GM23248 (cell line): Measurements from ENCODE around the gene CEP164. TPM values are rescaled to one million over a fixed set of nuclear protein-coding genes. Genes with fewer than 3 reads are reported as not detected.

ENCODE experiments used
- DNase-seq: peaks from one replicate; pipeline ENCODE4 v3.0.0-alpha.2; 2015
- H2AFZ ChIP-seq: fragments of 200-600 bp; sonication (generic); 2 replicates; pipeline ENCODE4 v1.6.1; 2016; ENCODE audit warnings: antibody characterized with exemption
- H3F3A ChIP-seq: fragments of 200-600 bp; sonication (generic); 2 replicates; pipeline ENCODE4 v1.6.1; 2016; ENCODE audit warnings: mild to moderate bottlenecking, antibody characterized with exemption, mixed run types; ENCODE audit not compliant: insufficient read depth
- H3K27ac ChIP-seq: fragments of 200-600 bp; sonication (generic); 2 replicates; pipeline ENCODE4 v1.5.1; 2016; ENCODE audit warnings: mild to moderate bottlenecking
- H3K27me3 ChIP-seq: fragments of 200-600 bp; sonication (generic); replicated peaks from 2 replicates; pipeline ENCODE4 v1.6.1; 2016; ENCODE audit warnings: mild to moderate bottlenecking; ENCODE audit not compliant: insufficient read depth
- H3K36me3 ChIP-seq: fragments of 200-600 bp; sonication (generic); 2 replicates; pipeline ENCODE4 v1.6.1; 2016; ENCODE audit warnings: low read depth, mild to moderate bottlenecking
- H3K4me1 ChIP-seq: fragments of 200-600 bp; sonication (generic); 2 replicates; pipeline ENCODE4 v1.6.1; 2016; ENCODE audit warnings: mild to moderate bottlenecking; ENCODE audit not compliant: insufficient read depth
- H3K4me2 ChIP-seq: fragments of 200-600 bp; sonication (generic); one replicate; pipeline ENCODE4 v1.6.1; 2016; ENCODE audit warnings: mild to moderate bottlenecking; ENCODE audit not compliant: unreplicated experiment
- H3K4me3 ChIP-seq: fragments of 200-600 bp; sonication (generic); 2 replicates; pipeline ENCODE4 v1.5.1; 2016; ENCODE audit warnings: mild to moderate bottlenecking
- H3K79me2 ChIP-seq: fragments of 200-600 bp; sonication (generic); 2 replicates; pipeline ENCODE4 v1.6.1; 2016; ENCODE audit warnings: mild to moderate bottlenecking; ENCODE audit not compliant: insufficient read depth
- H3K9ac ChIP-seq: fragments of 200-600 bp; sonication (generic); 2 replicates; pipeline ENCODE4 v1.6.1; 2016; ENCODE audit warnings: mild to moderate bottlenecking
- H3K9me2 ChIP-seq: fragments of 200-600 bp; sonication (generic); 2 replicates; pipeline ENCODE4 v1.6.1; 2016; ENCODE audit warnings: mixed run types, mild to moderate bottlenecking, moderate library complexity; ENCODE audit not compliant: insufficient read depth
- H3K9me3 ChIP-seq: fragments of 200-600 bp; sonication (generic); one replicate; pipeline ENCODE4 v1.6.1; 2017; ENCODE audit warnings: low read depth
- H4K20me1 ChIP-seq: fragments of 200-600 bp; sonication (generic); 2 replicates; pipeline ENCODE4 v1.6.0; 2016; ENCODE audit not compliant: insufficient read depth
- EZH2 ChIP-seq: fragments of 200-600 bp; sonication (generic); IDR thresholded peaks from 2 replicates; pipeline ENCODE4 v1.6.1; 2018; ENCODE audit warnings: antibody characterized with exemption, mild to moderate bottlenecking; ENCODE audit not compliant: insufficient read depth, poor library complexity, severe bottlenecking
- EZH2phosphoT487 ChIP-seq: fragments of 200-600 bp; sonication (generic); IDR thresholded peaks from 2 replicates; pipeline ENCODE4 v1.6.1; 2018; ENCODE audit warnings: antibody characterized with exemption, moderate library complexity, mild to moderate bottlenecking, low read depth; ENCODE audit not compliant: insufficient read depth
- WGBS, 2 experiments: methylation state at CpG; one replicate each; pipeline ENCODE4 v1.1.6; 2015 to 2017; ENCODE audit warnings: low lambda C conversion rate in 2 of 2, low coverage in 1 of 2; ENCODE audit errors: missing lambda C conversion rate in 2 of 2; 5-methylcytosine and 5-hydroxymethylcytosine counted together
- in situ Hi-C: fragments of 300-500 bp; cut with MboI; formaldehyde crosslinking; loops from 2 replicates; pipeline ENCODE4 v1.15.0; 2020
- polyA plus RNA-seq: library from polyadenylated mRNA; unstranded; fragments of >200 nt; fragmentation: Nextera tagmentation; extraction: Ambion mirVana; gene quantifications from 2 replicates; pipeline ENCODE4 v1.2.1, GENCODE V29; 2016
- total RNA-seq: library from RNA; depleted of rRNA; stranded (reverse); fragments of >200 nt; shearing (Covaris generic); gene quantifications from 2 replicates; pipeline ENCODE4 v1.2.3, GENCODE V29; 2014

The CEP164 gene
- total and polyA plus RNA-seq, 2 experiments from 2014 or later: 20.3 to 30.9 TPM

GRCh38 chr11:117415358-117415896 lies 87.8 kb downstream of the CEP164 start:
- Histone ChIP-seq H3K4me3 (no peak overlapping the region), H3K27me3 (no peaks in the 10 kb centered on the region), H3K4me1 (no peaks in the 10 kb centered on the region), H3K27ac (no peak overlapping the region), H3K36me3 (0 out of 2 replicates have a peak, but pooled peaks cover 6% of the 10 kb centered on the region), H3K4me2 (no peak overlapping the region), H3K9me3 (no peaks in the 10 kb centered on the region), H3K79me2 (no peaks in the 10 kb centered on the region), H3K9ac (no peak overlapping the region), H2AFZ (no peak overlapping the region), H4K20me1 (no peaks in the 10 kb centered on the region), H3F3A (no peaks in the 10 kb centered on the region), H3K9me2 (no peaks in the 10 kb centered on the region)
- WGBS, 2 experiments: 84 to 90% methylated on average over 8 of the region's 8 CpGs
- in situ Hi-C loops: no loop called here
- TF ChIP-seq EZH2phosphoT487 (no peak), EZH2 (no peak)
- no peak for DNase-seq

DNA sequence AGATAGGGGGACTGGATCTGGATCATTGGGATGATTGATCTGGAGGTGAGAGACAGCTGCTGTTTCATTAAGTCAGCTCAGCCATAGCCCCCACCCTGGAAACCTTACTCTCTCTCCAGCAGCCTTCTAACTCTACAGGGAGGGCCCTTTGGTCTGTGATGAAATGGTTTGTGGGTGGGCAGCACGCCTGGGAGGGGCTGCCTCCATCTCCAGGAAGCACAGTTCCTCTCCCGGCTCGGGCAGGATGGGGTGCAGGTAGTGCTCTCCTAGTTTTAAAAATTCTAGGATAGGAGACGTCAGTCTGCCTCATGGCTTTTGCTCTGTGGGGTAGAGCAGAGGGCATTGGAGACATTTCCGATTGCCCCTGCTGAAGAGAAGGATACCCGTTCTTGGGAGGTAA lies 89.7 kb downstream of the CEP164 start:
- 34 to 60% methylated on average over 6 of the region's 6 CpGs for whole genome bisulfite sequencing, 2 experiments
- in situ Hi-C loops: no loop called here

DNA sequence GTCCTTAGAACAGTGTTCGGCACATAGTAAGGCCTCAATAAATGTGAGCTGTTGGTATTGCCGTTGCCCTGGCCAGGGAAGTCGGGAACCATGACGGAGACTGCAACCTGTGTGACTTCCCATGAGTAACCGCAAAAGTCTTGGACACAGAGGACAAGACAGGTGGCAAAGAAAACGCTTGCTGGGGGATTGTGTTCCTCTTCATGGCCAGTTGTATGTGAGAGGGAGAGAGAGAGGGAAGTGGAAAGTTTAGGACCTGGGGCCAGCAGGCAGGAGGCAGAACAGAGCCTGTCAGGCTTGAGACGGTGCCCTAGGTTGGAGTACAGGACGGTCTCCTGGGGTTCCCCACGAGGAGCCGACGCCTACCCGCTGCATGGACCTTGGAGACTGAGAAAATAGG lies 90.2 kb downstream of the CEP164 start:
- Histone ChIP-seq H3K4me2 (no peak overlapping the region), H3K9ac (no peak overlapping the region), H3K36me3 (0 out of 2 replicates have a peak, but pooled peaks cover 4% of the 10 kb centered on the region), H3K9me3 (no peaks in the 10 kb centered on the region), H2AFZ (no peak overlapping the region), H3K27ac (no peak overlapping the region), H3K79me2 (no peaks in the 10 kb centered on the region), H3K27me3 (no peaks in the 10 kb centered on the region), H3K9me2 (no peaks in the 10 kb centered on the region), H3K4me3 (no peak overlapping the region), H3K4me1 (no peaks in the 10 kb centered on the region), H4K20me1 (no peaks in the 10 kb centered on the region), H3F3A (no peaks in the 10 kb centered on the region)
- DNase-seq: no peak
- in situ Hi-C loops: no loop called here
- no peak for TF ChIP-seq EZH2
- TF ChIP-seq EZH2phosphoT487: no peak
- WGBS, 2 experiments: 82% methylated on average over 11 to 12 of the region's 12 CpGs

More for the DNA sequence above, 89.7 kb downstream of the CEP164 start:
- no peak overlapping the region for H3K27ac ChIP-seq
- H3F3A ChIP-seq: no peaks in the 10 kb centered on the region
- no peak overlapping the region for H3K9ac ChIP-seq
- H3K9me3 ChIP-seq: no peaks in the 10 kb centered on the region
- no peaks in the 10 kb centered on the region for H3K9me2 ChIP-seq
- H3K4me3 ChIP-seq: no peak overlapping the region
- no peak overlapping the region for H3K4me2 ChIP-seq
- no peaks in the 10 kb centered on the region for H3K79me2 ChIP-seq
- no peak overlapping the region for H2AFZ ChIP-seq
- TF ChIP-seq EZH2phosphoT487 (no peak), EZH2 (no peak)
- H4K20me1 ChIP-seq: no peaks in the 10 kb centered on the region
- H3K36me3 ChIP-seq: 0 out of 2 replicates have a peak, but pooled peaks cover 4% of the 10 kb centered on the region
- no peaks in the 10 kb centered on the region for H3K4me1 ChIP-seq
- no peak for DNase-seq
- H3K27me3 ChIP-seq: no peaks in the 10 kb centered on the region

DNA sequence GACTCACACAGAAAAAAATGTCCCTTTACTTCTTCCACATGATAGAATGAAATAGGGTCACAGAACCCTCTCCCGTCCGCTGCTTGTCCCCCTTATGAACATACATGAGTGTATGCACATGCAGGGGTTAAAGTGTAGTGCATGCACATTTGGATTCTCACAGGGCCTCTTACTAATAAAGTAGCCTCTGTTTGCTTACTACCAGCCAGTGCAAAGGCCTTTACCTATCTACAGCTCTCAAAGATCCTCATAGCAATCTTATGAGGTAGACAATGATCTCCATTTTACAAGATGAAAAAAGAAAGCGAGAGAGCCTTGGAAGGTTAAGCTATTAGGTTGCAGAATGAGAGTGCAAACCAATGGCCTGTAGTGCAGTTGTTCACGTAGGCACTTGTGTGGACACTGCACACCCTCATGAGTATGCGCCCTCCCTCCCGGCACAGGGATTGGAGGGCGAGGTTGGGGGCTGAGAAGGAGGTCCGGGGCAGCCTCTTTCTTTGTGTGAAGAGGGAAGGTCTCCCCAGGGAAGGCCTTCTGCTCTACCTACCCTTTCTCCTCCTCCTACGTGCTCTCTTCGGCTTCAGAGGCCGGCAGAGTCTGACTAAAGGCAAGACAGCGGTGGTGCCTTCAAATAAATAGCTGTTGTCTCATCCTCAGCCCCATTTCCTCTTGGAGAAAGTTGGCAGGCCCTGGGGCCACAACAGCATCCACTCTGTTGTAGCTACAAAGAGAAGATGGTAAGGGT lies 91.3 kb downstream of the CEP164 start:
- Histone ChIP-seq H2AFZ (no peak overlapping the region), H3K36me3 (no peaks in the 10 kb centered on the region), H3K79me2 (no peaks in the 10 kb centered on the region), H3K9me2 (no peaks in the 10 kb centered on the region), H4K20me1 (no peaks in the 10 kb centered on the region), H3K4me3 (no peak overlapping the region), H3K4me1 (no peaks in the 10 kb centered on the region), H3K27ac (no peak overlapping the region), H3K27me3 (peaks cover 2% of the 10 kb centered on the region; the same call in 1 of the 2 replicates), H3K4me2 (no peak overlapping the region), H3F3A (no peaks in the 10 kb centered on the region), H3K9ac (no peak overlapping the region), H3K9me3 (no peaks in the 10 kb centered on the region)
- TF ChIP-seq EZH2phosphoT487 (no peak), EZH2 (no peak)
- in situ Hi-C loops: no loop called here
- WGBS, 2 experiments: 68 to 69% methylated on average over 12 of the region's 12 CpGs
- no peak for DNase-seq
